HCT116 (cell line): Measurements from ENCODE around the gene BRI3BP. TPM values are rescaled to one million over a fixed set of nuclear protein-coding genes. Genes with fewer than 3 reads are reported as not detected.

Source experiments
- ATAC-seq: fragments of 200-7000 bp; cut with Tn5 transposase; 2 replicates; pipeline ENCODE4 v1.9.1; 2020; ENCODE audit warnings: mild to moderate bottlenecking, moderate library complexity
- BruUV-seq: library from RNA; stranded (reverse); fragments of 400-500 nt; replicated peaks from 2 replicates; lab custom pipeline; 2021; lab: Mats Ljungman, UMichigan
- CTCF ChIA-PET: fragments of 300-600 bp; sonication (Branson Sonifier 250); formaldehyde crosslinking; loops from one replicate; lab custom pipeline; 2021; ENCODE audit warnings: antibody characterized with exemption; lab: Charles Lee
- POLR2A ChIA-PET: fragments of 300-600, 350-600 bp; sonication (Branson Sonifier 250); formaldehyde crosslinking; loops from one replicate; lab custom pipeline; 2021; ENCODE audit warnings: antibody characterized with exemption; lab: Charles Lee
- RAD21 ChIA-PET, 2 experiments: fragments of 300-600 bp; sonication (Branson Sonifier 250); formaldehyde crosslinking; loops; one replicate each; lab custom pipeline; 2023; ENCODE audit warnings: low total read pairs in 2 of 2; ENCODE audit not compliant: uncharacterized antibody in 2 of 2, unreplicated experiment in 2 of 2, low non-redundant PET in 1 of 2; lab: Charles Lee
- DNase-seq: peaks from one replicate; pipeline ENCODE4 v3.0.0-alpha.2; 2010; ENCODE audit warnings: low read depth, low spot score
- H2AFZ ChIP-seq: fragments of 200-600 bp; shearing (Covaris generic), sonication (generic); 2 replicates; pipeline ENCODE4 v1.6.1; 2017; ENCODE audit warnings: low read depth, mixed run types, mixed read lengths, antibody characterized with exemption, low read length; ENCODE audit not compliant: poor library complexity, severe bottlenecking
- H3K27ac ChIP-seq: 2 replicates; pipeline ENCODE4 v1.5.1; 2012; ENCODE audit warnings: low read depth, low read length
- H3K27me3 ChIP-seq: fragments of 200-600 bp; sonication (generic); 2 replicates; pipeline ENCODE4 v1.6.1; 2016; ENCODE audit warnings: mixed run types, low read length, mixed read lengths; ENCODE audit not compliant: insufficient read depth
- H3K36me3 ChIP-seq, 2 experiments: fragments of 200-500 bp in 1 of 2; fragments of 200-600 bp in 1 of 2; sonication (Bioruptor generic) in 1 of 2; sonication (generic) in 1 of 2; 2 replicates each; pipeline versions ENCODE4 v1.5.1 to v1.6.1; 2014 to 2016; ENCODE audit warnings: low read length in 2 of 2, inconsistent platforms in 1 of 2, mixed read lengths in 1 of 2, mixed run types in 1 of 2; ENCODE audit not compliant: insufficient read depth in 2 of 2, control insufficient read depth in 1 of 2
- H3K4me1 ChIP-seq, 2 experiments: fragments of 200-600 bp in 1 of 2; sonication (generic) in 1 of 2; 2 replicates each; pipeline versions ENCODE4 v1.5.1 to v1.6.1; 2012 to 2017; ENCODE audit warnings: low read length in 2 of 2, inconsistent platforms in 1 of 2, mild to moderate bottlenecking in 1 of 2, mixed read lengths in 1 of 2, mixed run types in 1 of 2, moderate library complexity in 1 of 2; ENCODE audit not compliant: insufficient read depth in 2 of 2, control insufficient read depth in 1 of 2
- H3K4me2 ChIP-seq: fragments of 200-600 bp; sonication (generic); 2 replicates; pipeline ENCODE4 v1.6.1; 2017; ENCODE audit warnings: mixed run types, low read length, mixed read lengths
- H3K4me3 ChIP-seq, 2 experiments: fragments of 200-600 bp in 1 of 2; sonication (generic) in 1 of 2; replicated peaks in 1 of 2; 2 replicates each; pipeline ENCODE4 v1.5.1; 2011 to 2016; ENCODE audit warnings: low read length in 2 of 2, control low read depth in 1 of 2, low read depth in 1 of 2, mild to moderate bottlenecking in 1 of 2, mixed read lengths in 1 of 2, mixed run types in 1 of 2
- H3K79me2 ChIP-seq: fragments of 200-600 bp; sonication (generic); 2 replicates; pipeline ENCODE4 v1.6.1; 2017; ENCODE audit warnings: mild to moderate bottlenecking, mixed run types, low read length, moderate library complexity, mixed read lengths; ENCODE audit not compliant: insufficient read depth
- H3K9ac ChIP-seq: fragments of 200-600 bp; sonication (generic); 2 replicates; pipeline ENCODE4 v1.6.1; 2016; ENCODE audit warnings: low read length, mixed read lengths
- H3K9me2 ChIP-seq: fragments of 200-600 bp; sonication (generic), shearing (Covaris generic); 2 replicates; pipeline ENCODE4 v1.6.1; 2017; ENCODE audit warnings: mixed run types, mild to moderate bottlenecking, moderate library complexity; ENCODE audit not compliant: insufficient read depth
- H3K9me3 ChIP-seq, 2 experiments: fragments of 200-500 bp in 1 of 2; fragments of 200-600 bp in 1 of 2; sonication (Bioruptor generic) in 1 of 2; sonication (generic) in 1 of 2; 2 replicates each; pipeline ENCODE4 v1.6.1; 2014 to 2017; ENCODE audit warnings: low read length in 2 of 2, mixed read lengths in 2 of 2, inconsistent platforms in 1 of 2, low read depth in 1 of 2, mild to moderate bottlenecking in 1 of 2, mixed run types in 1 of 2, moderate library complexity in 1 of 2; ENCODE audit not compliant: control insufficient read depth in 1 of 2, insufficient read depth in 1 of 2
- H4K20me1 ChIP-seq: fragments of 200-600 bp; sonication (generic), shearing (Covaris generic); 2 replicates; pipeline ENCODE4 v1.6.1; 2017; ENCODE audit warnings: mixed run types, mild to moderate bottlenecking, moderate library complexity; ENCODE audit not compliant: insufficient read depth
- ATF3 ChIP-seq: IDR thresholded peaks from 2 replicates; pipeline ENCODE4 v1.6.1; 2012
- EGR1 ChIP-seq: IDR thresholded peaks from 2 replicates; pipeline ENCODE4 v1.6.1; 2012; ENCODE audit warnings: low read depth
- EZH2 ChIP-seq: fragments of 200-600 bp; sonication (generic); IDR thresholded peaks from 2 replicates; pipeline ENCODE4 v1.6.1; 2017; ENCODE audit warnings: antibody characterized with exemption, mixed run types
- FOSL1 ChIP-seq: IDR thresholded peaks from 2 replicates; pipeline ENCODE4 v1.6.1; 2012; ENCODE audit warnings: low read depth
- JUND ChIP-seq: IDR thresholded peaks from 2 replicates; pipeline ENCODE4 v1.6.1; 2012
- REST ChIP-seq: IDR thresholded peaks from 2 replicates; pipeline ENCODE4 v1.6.1; 2012; ENCODE audit warnings: low read depth
- SIN3A ChIP-seq: IDR thresholded peaks from 2 replicates; pipeline ENCODE4 v1.6.1; 2012; ENCODE audit warnings: low read depth
- SP1 ChIP-seq: IDR thresholded peaks from 2 replicates; pipeline ENCODE4 v1.6.1; 2012; ENCODE audit warnings: low read depth
- ZBTB33 ChIP-seq: IDR thresholded peaks from 2 replicates; pipeline ENCODE4 v1.6.1; 2011; ENCODE audit warnings: mild to moderate bottlenecking, low read length, moderate library complexity; ENCODE audit not compliant: insufficient replicate concordance; ENCODE audit errors: extremely low read depth
- ZFX ChIP-seq: fragments of 450-650 bp; IDR thresholded peaks from 2 replicates; pipeline ENCODE4 v1.6.1; 2017
- intact Hi-C: fragments of 100-400 bp; cut with micrococcal nuclease; formaldehyde crosslinking; loops from 2 replicates; pipeline ENCODE4 v1.10.0; 2022
- total RNA-seq: library from RNA; stranded (reverse); gene quantifications from one replicate; pipeline ENCODE4 v1.2.1, GENCODE V29; 2021; ENCODE audit not compliant: unreplicated experiment

Gene BRI3BP
- total RNA-seq, 1 experiment from 2014 or later = 40.1 TPM

DNA sequence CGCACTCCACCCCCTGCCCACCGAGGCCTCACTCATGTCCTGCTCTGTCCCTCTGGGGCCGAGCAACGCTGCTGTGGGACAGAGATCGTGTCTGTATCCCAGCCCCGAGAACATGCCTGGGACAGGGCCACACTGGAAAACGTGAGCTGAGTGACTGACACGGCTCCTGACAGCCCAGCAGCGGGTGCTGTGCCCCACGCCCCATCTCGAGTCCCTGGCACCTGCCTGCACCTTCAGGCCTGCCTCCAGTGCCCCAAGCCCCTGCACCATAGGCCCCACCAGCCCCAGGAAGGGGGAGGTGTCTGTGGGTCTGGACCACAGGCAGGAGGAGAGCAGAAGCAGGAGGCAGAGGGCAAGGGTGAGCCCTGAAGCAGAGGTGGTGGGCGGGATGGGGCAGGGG, 44.4 kb upstream of the BRI3BP start (continued):
- TF ChIP-seq REST = no peak
- no peak for TF ChIP-seq EZH2
- TF ChIP-seq ATF3 = no peak

DNA sequence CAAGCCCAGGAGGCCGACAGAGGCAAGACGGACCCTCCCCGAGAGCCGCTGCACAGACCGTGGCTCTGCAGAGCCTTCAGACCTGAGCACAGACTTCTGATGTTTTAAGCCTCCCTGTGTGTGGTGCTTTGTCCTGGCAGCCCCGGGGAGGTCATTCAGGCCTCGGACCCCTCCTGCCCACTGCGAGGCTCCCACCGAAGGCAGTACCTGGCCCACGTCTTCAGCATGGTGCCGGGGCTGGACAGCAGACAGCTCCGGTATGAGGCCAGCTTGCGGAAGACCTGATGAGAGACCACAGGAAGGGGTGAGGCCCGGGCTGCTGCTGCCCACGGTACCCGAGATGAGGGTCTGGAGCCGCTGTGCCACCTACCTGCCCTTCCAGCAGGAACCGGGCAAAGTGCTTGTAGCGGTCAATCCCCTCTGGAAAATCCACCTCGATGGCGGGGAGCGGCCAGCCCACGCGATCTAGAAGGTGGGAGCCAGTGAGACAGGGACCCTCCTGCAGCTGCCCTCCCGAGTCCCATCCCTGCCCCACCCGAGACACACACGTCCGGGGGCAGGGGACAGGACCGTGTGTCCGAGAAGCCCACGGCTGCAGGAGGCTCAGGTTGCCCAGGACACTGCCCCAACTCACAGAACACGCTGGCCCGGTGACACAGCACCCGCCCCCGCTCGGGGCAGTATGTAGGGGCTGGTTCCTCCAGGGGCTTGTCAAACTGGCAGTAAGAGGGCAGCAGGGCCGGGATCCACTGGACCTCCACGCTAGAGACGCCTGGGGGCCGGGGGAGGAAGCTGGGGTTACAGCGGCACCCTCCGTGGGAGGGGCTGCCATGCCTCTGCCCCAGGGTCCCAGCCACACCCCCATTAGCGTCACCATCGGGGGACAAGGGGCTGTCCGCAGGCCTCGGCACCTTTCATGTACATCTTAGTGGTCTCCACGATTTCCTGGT, 43.4 kb upstream of the BRI3BP start:
- intact Hi-C loops = no loop called here
- no peak for TF ChIP-seq SP1
- TF ChIP-seq ATF3 = no peak
- TF ChIP-seq ZBTB33 = no peak
- no peak for TF ChIP-seq JUND
- no peak for TF ChIP-seq ZFX
- no peak for TF ChIP-seq SIN3A
- no peak for TF ChIP-seq REST
- no peak for TF ChIP-seq FOSL1
- TF ChIP-seq EGR1 = no peak
- H3K36me3 ChIP-seq = peaks cover 12 to 23% of the 10 kb centered on the region in 2 experiments; a peak in 3 of 4 replicates
- BruUV-seq = no TSS peak
- H3K9me3 ChIP-seq = no peaks in the 10 kb centered on the region
- H3K9me2 ChIP-seq = no peaks in the 10 kb centered on the region
- no peaks in the 10 kb centered on the region for H4K20me1 ChIP-seq
- H3K4me2 ChIP-seq = no peak overlapping the region
- ChIA-PET CTCF (no interaction called here), RAD21 (no interaction called here), POLR2A (no interaction called here)
- ATAC-seq (no peak), DNase-seq (no peak)
- no peak overlapping the region for H3K27ac ChIP-seq
- no peaks in the 10 kb centered on the region for H3K79me2 ChIP-seq
- H2AFZ ChIP-seq = no peak overlapping the region
- no peaks in the 10 kb centered on the region for H3K27me3 ChIP-seq
- H3K4me1 ChIP-seq = no peaks in the 10 kb centered on the region
- no peak overlapping the region for H3K4me3 ChIP-seq
- H3K9ac ChIP-seq = no peak overlapping the region
